ENCODE results near the gene HAUS6.
A peak's percentile ranks its signal among the peaks of the same experiment; 100 is the strongest.
"Not testable (repeated sequence)": the region's sequence is repeated elsewhere in the genome, so short reads cannot be mapped to it uniquely, and the experiment has no call there.

Gene HAUS6, protein sequence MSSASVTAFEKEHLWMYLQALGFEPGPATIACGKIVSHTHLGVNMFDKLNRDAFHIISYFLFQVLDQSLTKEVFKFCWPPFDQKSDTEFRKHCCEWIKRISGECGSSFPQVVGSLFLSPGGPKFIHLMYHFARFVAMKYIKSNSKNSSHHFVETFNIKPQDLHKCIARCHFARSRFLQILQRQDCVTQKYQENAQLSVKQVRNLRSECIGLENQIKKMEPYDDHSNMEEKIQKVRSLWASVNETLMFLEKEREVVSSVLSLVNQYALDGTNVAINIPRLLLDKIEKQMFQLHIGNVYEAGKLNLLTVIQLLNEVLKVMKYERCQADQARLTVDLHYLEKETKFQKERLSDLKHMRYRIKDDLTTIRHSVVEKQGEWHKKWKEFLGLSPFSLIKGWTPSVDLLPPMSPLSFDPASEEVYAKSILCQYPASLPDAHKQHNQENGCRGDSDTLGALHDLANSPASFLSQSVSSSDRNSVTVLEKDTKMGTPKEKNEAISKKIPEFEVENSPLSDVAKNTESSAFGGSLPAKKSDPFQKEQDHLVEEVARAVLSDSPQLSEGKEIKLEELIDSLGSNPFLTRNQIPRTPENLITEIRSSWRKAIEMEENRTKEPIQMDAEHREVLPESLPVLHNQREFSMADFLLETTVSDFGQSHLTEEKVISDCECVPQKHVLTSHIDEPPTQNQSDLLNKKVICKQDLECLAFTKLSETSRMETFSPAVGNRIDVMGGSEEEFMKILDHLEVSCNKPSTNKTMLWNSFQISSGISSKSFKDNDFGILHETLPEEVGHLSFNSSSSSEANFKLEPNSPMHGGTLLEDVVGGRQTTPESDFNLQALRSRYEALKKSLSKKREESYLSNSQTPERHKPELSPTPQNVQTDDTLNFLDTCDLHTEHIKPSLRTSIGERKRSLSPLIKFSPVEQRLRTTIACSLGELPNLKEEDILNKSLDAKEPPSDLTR

DNA sequence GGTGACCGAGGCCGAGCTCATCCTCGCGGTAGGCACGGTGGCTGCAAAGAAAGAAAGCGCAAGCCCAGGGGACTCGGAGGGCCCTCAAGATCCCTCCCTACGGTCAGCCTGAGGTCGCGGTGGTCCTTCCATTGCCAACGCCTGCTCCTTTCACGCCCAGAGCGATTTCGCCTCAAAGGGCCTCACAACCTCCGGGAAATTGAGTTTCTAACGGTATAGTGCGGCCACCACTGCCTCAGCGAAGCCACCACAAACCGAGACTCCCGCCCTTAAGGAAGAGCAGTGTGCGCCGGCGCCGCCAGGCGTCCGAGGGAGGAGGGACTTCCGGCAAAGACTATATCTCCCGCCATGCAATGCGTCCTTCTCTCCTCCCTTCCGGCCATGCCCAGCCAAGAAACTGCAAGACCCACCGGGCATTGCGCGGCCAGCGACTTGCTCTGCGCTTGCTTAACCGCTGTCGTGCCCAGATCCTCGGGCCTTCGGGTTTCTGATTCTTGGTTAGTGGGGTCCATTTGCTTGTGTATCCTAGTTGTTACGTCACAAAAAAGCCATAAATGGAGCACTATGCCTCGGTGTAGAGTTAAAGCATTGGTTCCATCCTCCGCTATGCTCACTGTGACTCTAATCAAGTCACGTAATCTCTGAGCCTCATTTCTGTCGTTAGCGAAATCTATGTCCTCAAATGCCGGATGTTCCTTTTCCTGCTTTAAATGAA lies at the start of gene HAUS6:
Gene HAUS6, minus strand, starts transcription at position 274 of the 715 bp plus-strand sequence. Its CDS starts 253 bp downstream, at position 21.
- peak; percentile 76 to 87 for DNase-seq (ENCODE audit: low read depth in 2 of 2)

DNA sequence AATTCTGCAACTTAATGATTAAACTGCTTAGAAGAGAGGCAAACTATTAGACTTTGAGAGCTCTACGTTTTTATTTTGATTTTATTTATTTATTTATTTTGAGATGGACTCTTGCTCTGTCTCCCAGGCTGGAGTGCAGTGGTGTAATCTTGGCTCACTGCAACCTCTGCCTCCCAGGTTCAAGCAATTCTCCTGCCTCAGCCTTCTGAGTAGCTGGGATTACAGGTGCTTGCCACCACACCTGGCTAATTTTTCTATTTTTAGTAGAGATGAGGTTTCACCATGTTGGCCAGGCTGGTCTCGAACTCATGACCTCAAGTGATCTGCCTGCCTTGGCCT lies 49.4 kb upstream of the HAUS6 start:
- not testable (repeated sequence) for DNase-seq (ENCODE audit: low read depth in 2 of 2)

DNA sequence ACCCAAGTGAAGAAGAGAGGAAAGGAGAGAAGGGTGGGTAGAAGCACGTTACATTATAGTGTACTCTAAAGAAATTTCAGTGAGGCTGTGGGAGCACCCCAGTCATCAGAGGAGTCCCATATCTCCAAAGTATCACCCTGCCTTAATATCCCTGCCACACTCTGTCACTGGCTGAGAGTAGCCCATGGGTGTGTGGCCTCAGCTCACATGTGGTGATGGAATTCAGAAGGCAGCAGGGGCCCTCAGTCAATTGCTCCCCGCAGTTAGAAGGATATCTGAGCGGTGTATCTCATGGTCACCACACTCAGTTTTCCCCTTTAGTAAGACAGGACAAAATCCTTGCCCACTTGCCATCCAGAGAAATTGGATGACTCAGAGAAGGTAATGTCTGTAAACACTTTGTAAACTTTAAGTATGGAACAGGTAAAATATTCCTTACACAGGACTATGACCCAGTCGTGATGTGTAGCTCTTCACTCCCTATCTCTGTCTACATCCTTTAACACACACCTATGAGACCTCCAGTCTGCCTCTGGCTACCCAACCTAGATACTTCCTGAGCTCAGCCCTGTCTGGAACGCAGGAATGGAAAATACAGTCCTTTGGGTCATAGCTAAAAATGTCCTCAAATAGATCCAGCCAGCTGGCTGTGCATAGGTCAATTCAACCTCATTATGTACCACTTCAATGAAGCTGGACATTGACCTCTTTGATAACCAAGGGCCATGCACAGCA lies 48.9 kb upstream of the HAUS6 start:
- DNase-seq (ENCODE audit: low read depth in 2 of 2): no peak

DNA sequence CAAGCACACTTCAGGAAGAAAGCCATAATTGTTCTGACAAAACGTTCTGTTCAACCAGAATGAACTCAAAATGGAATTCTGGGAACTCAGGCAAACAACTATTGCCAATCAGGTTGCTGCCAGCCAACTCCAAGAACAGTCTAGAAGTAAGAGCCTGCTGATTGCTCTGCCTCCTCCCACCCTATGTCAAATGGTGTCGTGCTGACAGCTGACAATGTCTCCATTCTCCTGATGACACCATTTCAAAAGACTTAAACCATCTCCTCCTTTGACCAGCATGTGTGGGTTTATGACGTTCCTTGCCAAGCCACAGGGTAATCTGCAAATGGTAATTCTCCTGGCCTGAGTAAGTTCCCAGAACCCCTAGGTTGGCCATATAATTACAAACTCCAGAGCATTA lies 46.5 kb upstream of the HAUS6 start:
- DNase-seq (ENCODE audit: low read depth in 2 of 2): no peak

DNA sequence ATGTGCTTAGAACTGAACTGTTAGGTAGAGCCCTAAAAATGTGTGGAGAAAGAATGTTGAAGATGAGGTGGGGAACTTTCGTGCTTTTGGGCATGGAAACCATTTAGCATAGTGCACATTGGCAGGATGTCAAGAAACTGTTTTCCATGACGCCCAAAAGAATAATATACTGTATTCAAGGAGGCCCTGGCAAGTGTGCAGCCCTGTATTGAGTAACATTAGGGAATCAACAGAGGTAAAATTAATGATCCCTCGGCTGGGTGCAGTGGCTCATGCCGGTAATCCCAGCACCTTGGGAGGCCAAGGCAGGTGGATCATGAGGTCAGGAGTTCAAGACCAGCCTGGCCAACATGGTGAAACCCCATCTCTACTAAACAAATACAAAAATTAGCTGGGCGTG lies 45.5 kb upstream of the HAUS6 start:
- DNase-seq (ENCODE audit: low read depth in 2 of 2): no peak

DNA sequence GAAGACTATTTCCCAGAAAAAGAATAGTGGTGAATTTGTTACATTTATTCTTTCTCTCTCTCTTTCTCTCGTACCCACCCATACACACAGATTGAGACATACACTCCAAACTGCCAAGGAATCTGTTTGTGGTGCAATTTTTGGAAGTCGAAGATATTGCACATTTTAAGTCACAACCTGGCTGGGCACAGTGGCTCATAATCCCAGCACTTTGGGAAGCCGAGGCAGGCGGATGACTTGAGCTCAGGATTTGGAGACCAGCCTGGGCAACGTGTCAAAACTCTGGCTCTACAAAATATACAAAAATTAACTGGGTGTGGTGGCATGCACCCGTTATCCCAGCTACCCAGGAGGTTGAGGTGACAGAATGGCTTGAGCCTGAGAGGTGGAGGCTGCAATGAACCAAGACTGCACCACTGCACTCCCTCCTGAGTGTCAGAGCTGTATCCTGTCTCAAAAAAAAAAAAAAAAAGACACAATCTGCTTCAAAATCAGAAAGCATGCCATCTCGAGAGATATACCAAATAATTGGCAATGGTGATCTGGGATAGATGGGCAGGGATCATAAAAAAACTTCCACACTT lies 43.8 kb upstream of the HAUS6 start:
- no peak for DNase-seq (ENCODE audit: low read depth in 2 of 2)

DNA sequence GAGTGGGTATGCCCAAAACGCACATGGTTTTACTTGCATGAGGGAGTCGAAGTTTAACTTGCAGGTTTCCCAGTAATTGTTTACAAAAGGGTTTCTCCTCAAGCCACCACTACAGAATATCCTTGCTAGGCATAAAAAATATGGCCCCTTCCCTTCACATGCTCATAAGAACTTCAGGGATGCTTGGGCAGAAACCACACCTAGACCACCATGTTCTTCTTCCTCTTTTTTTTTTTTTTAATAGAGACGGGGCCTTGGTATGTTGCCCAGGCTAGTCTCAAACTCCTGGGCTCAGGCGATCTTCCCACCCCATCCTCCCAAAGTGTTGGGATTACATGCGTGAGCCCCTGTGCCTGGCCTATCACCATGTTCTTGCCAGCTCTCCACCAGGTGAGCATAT lies 43.2 kb upstream of the HAUS6 start:
- no peak for DNase-seq (ENCODE audit: low read depth in 2 of 2)

DNA sequence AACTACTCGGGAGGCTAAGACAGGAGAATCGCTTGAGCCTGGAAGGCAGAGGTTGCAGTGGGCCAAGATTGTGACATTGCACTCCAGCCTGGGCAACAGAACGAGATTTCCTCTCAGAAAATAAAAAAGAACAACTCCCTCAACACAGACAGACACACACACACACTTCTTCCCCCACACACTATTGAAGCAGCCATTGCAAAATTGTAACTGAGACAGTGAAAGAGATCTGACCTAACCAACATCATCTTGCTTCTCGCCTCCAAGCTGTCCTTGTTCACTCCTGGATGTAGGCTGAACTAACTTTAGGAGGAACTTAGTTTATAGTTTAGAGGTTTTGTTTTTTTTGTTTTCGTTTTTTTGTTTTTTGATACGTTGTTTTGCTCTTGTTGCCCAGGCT lies 37.6 kb upstream of the HAUS6 start:
- no peak for DNase-seq (ENCODE audit: low read depth in 2 of 2)

DNA sequence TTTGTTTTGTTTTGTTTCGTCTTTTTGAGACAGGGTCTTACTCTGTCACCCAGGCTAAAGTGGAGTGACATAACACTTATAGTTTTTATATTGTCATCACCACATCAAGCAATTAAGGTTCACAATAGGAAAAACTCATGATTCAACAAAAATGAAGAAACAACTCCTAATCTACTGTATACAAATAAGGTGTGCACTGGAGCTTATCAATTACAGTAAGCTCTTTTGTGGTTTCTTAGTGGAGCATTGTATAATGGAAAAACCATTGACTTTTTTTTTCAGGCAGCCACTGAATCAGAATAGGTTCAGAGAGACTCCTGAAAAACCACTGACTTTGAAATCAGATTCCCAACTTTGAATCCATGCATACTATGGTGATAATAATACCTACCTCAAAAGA lies 35.4 kb upstream of the HAUS6 start:
- no peak for DNase-seq (ENCODE audit: low read depth in 2 of 2)

DNA sequence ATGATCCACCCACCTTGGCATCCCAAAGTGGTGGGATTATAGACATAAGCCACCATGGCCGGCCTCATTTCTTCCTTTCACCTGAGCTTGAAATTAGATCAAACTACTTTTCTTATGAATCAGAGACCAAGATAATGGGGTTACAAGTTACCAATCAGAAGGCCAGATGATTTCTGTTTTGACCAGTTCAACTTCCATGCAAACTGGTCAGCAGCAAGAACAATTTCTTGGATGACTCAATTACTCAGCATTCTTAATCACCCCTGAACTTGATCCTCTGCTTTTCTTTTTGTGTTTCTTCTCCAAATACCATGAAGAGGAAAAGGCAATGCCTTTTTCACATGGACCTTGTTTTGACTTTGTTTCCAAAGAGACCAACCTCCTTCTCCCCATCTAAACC lies 34.6 kb upstream of the HAUS6 start:
- DNase-seq (ENCODE audit: low read depth in 2 of 2): no peak

DNA sequence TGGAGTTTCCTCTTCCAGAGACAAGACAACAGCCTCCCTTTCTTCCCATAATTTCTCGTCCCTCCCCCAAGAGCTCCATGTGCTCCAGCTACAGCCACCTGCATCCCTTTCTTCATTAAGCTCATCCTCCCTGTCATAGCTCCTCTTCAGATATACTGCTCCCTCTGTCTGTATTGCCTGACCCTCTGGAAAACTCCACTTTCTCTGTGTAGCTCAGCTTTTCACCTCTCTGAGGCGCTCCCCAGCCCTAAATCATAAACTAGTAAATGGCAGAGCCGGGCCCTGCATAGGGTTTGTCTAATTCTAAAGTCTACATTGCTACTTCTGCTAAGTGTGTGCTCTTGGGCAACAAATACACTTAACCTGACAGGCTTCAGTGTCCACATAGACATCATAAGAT lies 33.4 kb upstream of the HAUS6 start:
- DNase-seq (ENCODE audit: low read depth in 2 of 2): no peak

DNA sequence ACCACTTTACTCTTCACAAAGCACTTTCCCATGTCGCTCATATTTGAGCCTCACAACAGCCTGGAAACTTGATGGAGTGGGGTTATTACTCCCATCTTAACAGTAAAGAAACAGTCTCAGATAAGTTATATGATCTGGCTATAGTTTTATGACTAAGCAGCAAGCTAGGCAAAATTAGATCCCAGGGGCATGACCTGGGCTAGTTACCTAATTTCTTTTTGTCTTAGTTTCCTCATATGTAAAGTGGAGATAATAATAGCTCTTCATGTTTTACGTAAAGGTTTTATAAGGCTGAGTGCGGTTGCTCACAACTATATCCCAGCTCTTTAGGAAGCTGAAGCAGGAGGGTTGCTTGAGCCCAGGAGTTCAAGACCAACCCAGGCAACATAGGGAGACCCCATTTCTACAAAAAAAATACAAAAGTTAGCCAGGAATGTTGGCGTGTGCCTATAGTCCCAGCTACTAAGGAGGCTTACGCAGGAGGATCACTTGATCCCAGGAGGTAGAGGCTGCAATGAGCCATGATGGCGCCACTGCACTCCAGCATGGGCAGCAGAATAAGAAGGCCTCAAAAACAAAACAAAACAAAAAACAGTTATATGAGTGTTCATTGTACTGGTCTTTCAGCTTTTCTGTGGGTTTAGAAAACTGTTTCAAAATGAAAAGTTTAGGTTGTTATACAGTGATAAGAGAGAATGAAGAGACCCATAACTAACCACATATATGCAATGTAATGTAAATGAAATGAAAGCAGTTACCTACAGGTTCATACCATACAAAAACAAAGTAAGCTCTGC lies 31.0 kb upstream of the HAUS6 start:
- no peak for DNase-seq (ENCODE audit: low read depth in 2 of 2)

DNA sequence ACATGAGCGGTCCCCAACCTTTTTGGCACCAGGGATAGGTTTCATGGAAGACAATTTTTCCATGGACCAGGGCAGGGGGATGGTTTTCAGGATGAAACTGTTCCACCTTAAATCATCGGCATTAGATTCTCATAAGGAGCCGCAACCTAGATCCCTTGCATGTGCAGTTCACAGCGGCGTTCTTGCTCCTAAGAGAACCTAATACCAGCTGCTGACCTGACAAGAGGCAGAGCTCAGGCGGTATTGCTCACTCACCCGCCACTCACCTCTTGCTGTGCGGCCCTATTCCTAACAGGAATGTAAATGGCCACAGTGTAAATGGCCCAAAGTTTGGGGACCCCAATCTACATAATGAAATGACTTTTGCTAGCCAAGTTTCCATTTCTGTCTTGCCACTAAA lies 27.7 kb upstream of the HAUS6 start:
- no peak for DNase-seq (ENCODE audit: low read depth in 2 of 2)

DNA sequence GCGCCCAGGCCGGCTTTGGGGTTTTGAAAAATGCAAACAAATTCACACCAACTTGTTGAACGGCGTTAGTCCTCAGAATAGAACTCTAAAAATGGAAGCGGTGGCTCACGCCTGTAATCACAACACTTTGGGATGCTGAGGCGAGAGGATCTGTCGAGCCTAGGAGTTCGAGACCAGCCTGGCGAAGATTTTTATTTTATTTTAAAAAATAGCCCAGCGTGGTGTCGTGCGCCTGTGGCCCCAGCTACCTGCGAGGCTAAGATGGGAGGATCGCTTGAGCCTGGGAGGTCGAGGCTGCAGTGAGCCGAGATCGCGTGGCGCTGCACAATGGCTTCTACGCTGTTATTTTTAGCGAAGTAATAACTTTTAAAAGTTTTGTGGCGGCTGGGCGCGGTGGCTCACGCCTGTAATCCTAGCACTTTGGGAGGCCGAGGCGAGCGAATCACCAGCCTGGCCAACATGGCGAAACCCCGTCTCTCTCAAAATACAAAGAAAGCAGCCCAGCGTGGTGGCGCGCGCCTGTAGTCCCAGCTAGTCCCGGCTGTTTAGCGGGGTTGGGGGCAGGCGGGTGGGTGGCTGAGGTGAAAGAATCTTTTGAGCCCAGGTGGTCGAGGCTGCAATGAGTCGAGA lies 25.3 kb upstream of the HAUS6 start:
- peak in 1 of 2 donors; percentile 6 for DNase-seq (ENCODE audit: low read depth in 2 of 2)

DNA sequence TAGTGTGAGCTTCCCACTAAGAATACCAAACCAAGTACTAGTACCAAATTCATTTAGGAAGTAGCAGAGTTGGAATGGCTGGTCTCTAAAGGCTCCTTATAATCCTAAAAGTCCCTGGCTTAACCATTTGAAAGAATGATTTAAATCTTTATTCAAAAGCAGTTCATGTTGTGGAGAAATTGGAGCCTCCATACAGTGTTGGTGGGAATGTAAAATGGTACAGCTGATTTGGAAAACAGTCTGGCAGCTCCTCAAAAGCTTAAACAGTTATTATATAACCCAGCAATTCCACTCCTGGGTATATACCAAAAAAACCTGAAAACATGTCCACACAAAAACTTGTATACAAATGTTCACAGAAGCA lies 21.7 kb upstream of the HAUS6 start:
- DNase-seq (ENCODE audit: low read depth in 2 of 2): no peak

DNA sequence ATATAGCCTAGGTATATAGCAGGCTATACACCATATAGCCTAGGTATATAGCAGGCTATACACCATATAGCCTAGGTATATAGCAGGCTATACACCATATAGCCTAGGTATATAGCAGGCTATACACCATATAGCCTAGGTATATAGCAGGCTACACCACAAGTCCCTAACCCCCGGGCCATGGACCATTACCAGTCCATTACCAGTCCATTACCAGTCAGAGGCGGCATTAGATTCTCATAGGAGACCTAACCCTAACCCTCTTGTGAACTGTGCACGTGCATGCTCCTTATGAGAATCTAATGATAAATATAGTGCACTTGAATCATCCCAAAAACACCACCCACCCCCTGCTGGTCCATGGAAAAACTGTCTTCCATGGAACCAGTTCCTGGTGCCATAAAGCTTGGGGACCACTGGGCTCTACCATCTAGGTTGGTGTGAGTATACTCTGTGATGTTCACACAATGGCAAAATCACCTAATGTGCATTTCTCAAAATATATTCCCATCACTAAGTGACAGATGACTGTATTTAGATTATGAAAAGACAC lies 19.9 kb upstream of the HAUS6 start:
- DNase-seq (ENCODE audit: low read depth in 2 of 2): no peak

DNA sequence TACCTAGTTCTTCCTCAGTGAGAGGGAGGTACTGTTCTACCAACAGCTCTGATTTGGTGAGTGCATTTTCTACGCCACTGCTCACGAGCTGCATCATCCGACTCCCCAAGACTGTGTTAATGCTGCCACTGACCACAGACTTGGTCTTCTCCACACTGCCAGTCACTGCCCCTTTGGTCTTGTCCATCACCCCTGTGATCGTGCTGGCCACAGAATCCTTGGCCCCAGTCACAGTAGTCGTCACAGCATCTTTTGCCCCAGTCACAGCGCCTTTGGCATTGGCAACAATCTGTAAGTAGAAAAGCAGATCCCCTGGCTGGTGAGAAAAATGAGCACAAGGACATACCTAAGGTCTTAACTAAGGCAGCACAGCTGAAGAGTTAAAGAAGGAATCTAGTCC lies 18.2 kb upstream of the HAUS6 start:
- DNase-seq (ENCODE audit: low read depth in 2 of 2): no peak

DNA sequence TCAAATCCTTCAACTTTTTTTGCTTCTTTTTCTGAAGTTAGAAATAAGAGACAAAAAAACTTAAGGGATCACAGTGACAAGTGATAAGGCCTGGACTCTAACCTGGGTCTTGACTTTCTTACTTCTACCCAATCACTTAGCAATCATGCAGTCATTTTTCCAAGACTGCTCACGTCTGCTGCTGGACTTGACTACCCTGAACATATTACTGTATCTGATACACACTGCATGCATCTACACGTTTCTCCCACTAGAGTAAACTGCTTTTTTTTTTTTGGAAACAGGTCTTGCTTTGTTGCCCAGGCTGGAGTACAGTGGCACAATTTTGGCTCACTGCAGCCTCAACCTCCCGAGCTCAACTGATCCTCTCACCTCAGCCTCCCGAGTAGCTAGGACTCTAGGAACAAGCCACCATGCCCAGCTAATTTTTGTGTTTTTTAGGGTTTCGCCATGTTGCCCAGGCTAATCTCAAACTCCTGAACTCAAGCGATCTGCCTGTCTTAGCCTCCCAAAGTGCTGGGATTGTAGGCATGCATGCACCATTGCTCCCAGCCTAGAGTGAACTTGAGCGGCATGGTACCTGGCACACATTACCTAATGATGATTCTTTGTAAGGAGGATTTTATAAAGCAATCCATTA lies 17.2 kb upstream of the HAUS6 start:
- DNase-seq (ENCODE audit: low read depth in 2 of 2): no peak

DNA sequence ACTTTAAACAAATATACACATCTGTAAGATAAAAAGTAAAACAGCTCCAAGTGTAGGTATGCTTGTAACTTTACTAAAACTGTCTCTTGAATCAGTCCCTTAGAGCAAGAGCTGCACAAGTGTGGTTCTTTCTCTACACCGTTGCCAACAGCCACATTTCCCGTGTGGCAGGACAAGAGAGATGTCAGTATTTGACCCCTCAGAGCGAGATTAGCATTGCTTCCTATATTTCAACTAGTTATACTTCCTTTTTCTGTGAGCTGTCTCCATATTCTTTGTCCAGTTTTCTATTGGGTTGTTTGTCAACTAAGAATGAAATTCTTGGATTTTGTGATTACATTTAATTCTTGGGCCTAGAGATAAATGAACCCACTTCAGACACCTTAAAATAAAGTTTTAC lies 16.5 kb upstream of the HAUS6 start:
- DNase-seq (ENCODE audit: low read depth in 2 of 2): no peak
